ENCODE data around the gene DSCAML1.

The DSCAML1 gene

DNA sequence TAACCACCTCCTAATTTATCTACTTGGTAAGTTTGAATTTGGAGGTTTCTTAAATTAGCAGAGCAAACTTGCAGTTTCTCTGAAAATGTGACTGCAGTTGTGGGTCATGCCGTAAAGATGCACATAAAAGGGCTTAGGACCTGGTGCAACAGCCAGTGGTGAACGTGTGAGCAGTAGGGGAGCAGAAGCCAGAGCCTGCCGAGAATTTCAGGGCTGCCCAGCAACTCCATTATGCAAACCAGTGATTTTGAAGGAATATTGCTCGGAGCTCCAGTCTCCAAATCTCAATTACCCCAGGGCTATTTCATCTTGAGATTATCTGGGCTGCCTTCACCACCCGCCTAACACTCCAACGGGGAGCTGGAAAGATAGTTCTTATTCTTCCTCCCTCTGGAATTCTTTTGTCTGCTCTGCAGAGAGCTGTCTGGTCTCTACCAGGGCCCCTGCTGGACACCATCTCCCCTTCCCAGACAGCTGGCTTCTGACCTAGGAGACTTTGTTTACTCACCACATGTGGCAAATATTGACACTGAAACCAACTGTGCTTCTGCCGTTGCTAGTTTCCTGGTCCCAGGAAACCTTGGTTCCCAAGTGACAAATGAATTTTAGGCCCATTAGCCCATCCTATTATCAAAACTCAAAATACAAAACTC lies 93.9 kb downstream of the DSCAML1 start:
- Histone ChIP-seq H3K27ac (ENCODE audit: low read depth in 2 of 2, low read length in 2 of 2) (no peak overlapping the region), H3K9ac (ENCODE audit: low read depth in 1 of 2, low read length in 2 of 2) (no peak overlapping the region), H3K4me3 (ENCODE audit: low read length in 2 of 2) (no peak overlapping the region), H3K27me3 (ENCODE audit: control insufficient read depth in 2 of 2, insufficient read depth in 2 of 2, low read length in 2 of 2) (peaks cover 0 to 5% of the 10 kb centered on the region in 2 donors), H3K4me1 (ENCODE audit: control insufficient read depth in 2 of 2, insufficient read depth in 2 of 2, low read length in 2 of 2) (peaks cover 0 to 11% of the 10 kb centered on the region in 2 donors), H3K9me3 (ENCODE audit: control insufficient read depth in 2 of 2, low read length in 2 of 2) (no peaks in the 10 kb centered on the region), H3K36me3 (ENCODE audit: control insufficient read depth in 2 of 2, insufficient read depth in 2 of 2, low read length in 2 of 2) (no peaks in the 10 kb centered on the region)

DNA sequence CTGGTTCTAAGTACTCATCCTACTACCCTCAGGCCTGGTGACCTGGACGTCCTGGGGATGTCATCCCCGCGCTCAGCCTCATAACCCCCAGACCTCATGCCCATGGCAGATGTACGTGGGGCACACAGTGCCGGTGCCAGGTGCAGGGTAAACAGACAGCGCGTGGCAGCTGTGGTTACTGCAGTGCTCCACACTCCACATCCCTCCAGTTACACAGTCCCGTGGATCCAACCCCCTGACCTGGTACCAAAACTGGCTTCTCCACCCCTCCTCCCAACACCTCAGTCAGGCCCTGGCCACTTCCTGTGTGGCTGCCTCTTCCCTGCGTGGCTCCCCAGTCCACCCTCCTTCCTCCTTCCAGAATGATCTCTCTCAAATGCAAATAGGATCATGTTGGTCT lies 95.2 kb downstream of the DSCAML1 start:
- no peaks in the 10 kb centered on the region for H3K36me3 ChIP-seq (ENCODE audit: control insufficient read depth in 2 of 2, insufficient read depth in 2 of 2, low read length in 2 of 2)
- peaks cover 0 to 11% of the 10 kb centered on the region in 2 donors for H3K4me1 ChIP-seq (ENCODE audit: control insufficient read depth in 2 of 2, insufficient read depth in 2 of 2, low read length in 2 of 2)
- no peak overlapping the region for H3K4me3 ChIP-seq (ENCODE audit: low read length in 2 of 2)
- H3K9ac ChIP-seq (ENCODE audit: low read depth in 1 of 2, low read length in 2 of 2) = no peak overlapping the region
- H3K27ac ChIP-seq (ENCODE audit: low read depth in 2 of 2, low read length in 2 of 2) = no peak overlapping the region
- peaks cover 0 to 5% of the 10 kb centered on the region in 2 donors for H3K27me3 ChIP-seq (ENCODE audit: control insufficient read depth in 2 of 2, insufficient read depth in 2 of 2, low read length in 2 of 2)
- H3K9me3 ChIP-seq (ENCODE audit: control insufficient read depth in 2 of 2, low read length in 2 of 2) = no peaks in the 10 kb centered on the region

DNA sequence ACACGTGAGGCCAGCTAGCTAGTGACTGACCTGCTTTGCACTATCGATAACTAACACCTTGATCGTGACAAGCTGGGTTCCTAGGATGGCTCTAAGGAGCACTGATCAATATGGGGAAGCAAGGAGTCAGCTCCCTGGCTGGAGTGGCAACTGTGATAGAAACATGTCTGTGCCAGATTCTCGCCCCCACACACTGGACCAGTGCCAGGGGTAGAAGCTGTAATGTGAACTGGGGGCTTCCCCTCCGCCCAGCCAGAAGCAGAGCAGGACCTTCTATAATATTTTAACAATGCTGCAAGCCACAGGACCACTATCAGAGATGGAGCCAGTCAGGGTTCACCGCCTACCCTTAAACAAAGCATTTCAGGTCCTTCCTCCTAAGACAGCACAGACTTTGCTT lies 96.5 kb downstream of the DSCAML1 start:
- peaks cover 0 to 5% of the 10 kb centered on the region in 2 donors for H3K27me3 ChIP-seq (ENCODE audit: control insufficient read depth in 2 of 2, insufficient read depth in 2 of 2, low read length in 2 of 2)
- no peak overlapping the region for H3K27ac ChIP-seq (ENCODE audit: low read depth in 2 of 2, low read length in 2 of 2)
- no peaks in the 10 kb centered on the region for H3K36me3 ChIP-seq (ENCODE audit: control insufficient read depth in 2 of 2, insufficient read depth in 2 of 2, low read length in 2 of 2)
- no peaks in the 10 kb centered on the region for H3K9me3 ChIP-seq (ENCODE audit: control insufficient read depth in 2 of 2, low read length in 2 of 2)
- H3K4me3 ChIP-seq (ENCODE audit: low read length in 2 of 2) = no peak overlapping the region
- H3K9ac ChIP-seq (ENCODE audit: low read depth in 1 of 2, low read length in 2 of 2) = no peak overlapping the region
- H3K4me1 ChIP-seq (ENCODE audit: control insufficient read depth in 2 of 2, insufficient read depth in 2 of 2, low read length in 2 of 2) = peaks cover 0 to 8% of the 10 kb centered on the region in 2 donors

DNA sequence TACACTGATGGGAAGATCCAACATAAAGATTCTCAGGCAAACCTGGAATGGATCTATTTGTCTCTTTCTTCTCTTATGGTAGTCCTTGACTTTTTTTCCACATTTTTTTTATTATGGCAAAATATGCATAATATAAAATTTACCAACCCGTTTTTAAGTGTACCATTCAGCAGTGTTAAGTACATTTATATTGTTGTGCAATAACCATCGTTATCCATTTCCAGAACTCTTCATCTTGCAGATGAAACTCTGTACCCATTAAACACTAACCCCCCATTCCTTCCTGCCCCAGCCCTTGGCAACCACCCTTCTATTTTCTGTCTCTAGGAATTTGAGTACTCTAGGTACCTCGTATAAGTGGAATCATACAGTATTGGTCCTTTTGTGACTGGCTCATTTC lies 99.7 kb downstream of the DSCAML1 start:
- Histone ChIP-seq H3K9ac (ENCODE audit: low read depth in 1 of 2, low read length in 2 of 2) (no peak overlapping the region), H3K27ac (ENCODE audit: low read depth in 2 of 2, low read length in 2 of 2) (no peak overlapping the region), H3K4me1 (ENCODE audit: control insufficient read depth in 2 of 2, insufficient read depth in 2 of 2, low read length in 2 of 2) (no peaks in the 10 kb centered on the region), H3K9me3 (ENCODE audit: control insufficient read depth in 2 of 2, low read length in 2 of 2) (no peaks in the 10 kb centered on the region), H3K4me3 (ENCODE audit: low read length in 2 of 2) (no peak overlapping the region), H3K36me3 (ENCODE audit: control insufficient read depth in 2 of 2, insufficient read depth in 2 of 2, low read length in 2 of 2) (no peaks in the 10 kb centered on the region), H3K27me3 (ENCODE audit: control insufficient read depth in 2 of 2, insufficient read depth in 2 of 2, low read length in 2 of 2) (peaks cover 0 to 5% of the 10 kb centered on the region in 2 donors)

DNA sequence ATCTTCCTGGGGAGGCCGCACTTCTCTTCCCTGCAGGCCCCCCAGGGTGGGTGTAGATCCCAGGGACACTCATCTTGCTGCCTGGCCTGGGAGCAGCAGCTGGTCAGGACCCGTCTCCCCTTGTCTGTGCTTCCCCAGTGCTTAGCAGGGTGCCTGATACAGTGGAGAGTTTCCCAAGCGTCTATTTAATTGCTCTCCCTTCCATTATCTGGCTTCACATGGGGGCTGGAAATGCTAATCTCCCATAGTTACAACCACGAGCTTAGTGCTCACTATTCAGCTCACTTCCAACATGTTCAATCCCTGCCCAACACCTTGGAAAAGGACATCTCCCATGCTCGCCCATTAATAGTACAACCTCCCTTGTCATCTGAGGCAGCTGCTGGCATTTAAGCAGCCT lies 100.5 kb downstream of the DSCAML1 start:
- Histone ChIP-seq H3K4me1 (ENCODE audit: control insufficient read depth in 2 of 2, insufficient read depth in 2 of 2, low read length in 2 of 2) (no peaks in the 10 kb centered on the region), H3K4me3 (ENCODE audit: low read length in 2 of 2) (no peak overlapping the region), H3K36me3 (ENCODE audit: control insufficient read depth in 2 of 2, insufficient read depth in 2 of 2, low read length in 2 of 2) (no peaks in the 10 kb centered on the region), H3K27ac (ENCODE audit: low read depth in 2 of 2, low read length in 2 of 2) (no peak overlapping the region), H3K9ac (ENCODE audit: low read depth in 1 of 2, low read length in 2 of 2) (no peak overlapping the region), H3K9me3 (ENCODE audit: control insufficient read depth in 2 of 2, low read length in 2 of 2) (no peaks in the 10 kb centered on the region), H3K27me3 (ENCODE audit: control insufficient read depth in 2 of 2, insufficient read depth in 2 of 2, low read length in 2 of 2) (peaks cover 0 to 5% of the 10 kb centered on the region in 2 donors)

DNA sequence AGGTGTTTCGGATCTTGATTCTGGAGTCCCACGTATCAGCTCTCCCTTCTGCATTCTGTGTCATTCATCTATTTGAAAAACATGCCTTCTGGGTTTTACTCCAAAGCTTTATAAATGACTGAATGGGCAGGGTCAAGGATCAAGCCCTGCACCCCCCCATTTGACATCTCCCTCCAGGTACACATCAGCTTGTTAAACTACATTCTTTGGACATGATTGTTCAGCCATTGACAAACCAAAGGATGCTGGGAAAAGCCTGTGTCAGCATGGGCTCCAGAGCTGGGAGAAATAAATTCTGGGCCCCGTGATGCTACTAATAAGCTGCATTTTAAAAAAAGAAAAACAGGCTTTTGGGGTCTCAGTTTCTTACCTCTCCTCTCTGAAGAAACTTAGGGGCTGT lies 103.7 kb downstream of the DSCAML1 start:
- Histone ChIP-seq H3K27me3 (ENCODE audit: control insufficient read depth in 2 of 2, insufficient read depth in 2 of 2, low read length in 2 of 2) (no peaks in the 10 kb centered on the region), H3K9ac (ENCODE audit: low read depth in 1 of 2, low read length in 2 of 2) (no peak overlapping the region)

DNA sequence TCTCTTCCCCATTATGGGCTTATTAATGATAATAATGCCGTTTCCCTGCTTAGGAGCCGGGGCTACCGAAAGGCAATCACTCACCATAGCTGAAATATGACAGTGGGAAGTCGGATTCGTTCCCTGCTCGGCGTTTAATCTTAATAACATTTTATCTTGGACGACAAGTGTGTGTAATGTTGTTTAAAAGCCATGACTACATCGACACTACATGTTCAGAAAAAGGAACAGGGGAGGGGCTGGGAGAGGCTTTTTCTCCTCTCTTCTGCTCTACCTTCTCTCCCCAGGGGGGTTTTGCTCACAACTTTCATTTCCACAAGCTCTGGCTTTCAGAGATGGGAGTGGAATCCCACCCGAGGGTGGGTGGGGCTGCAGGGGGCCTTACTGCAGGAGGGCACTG lies 105.5 kb downstream of the DSCAML1 start:
- no peaks in the 10 kb centered on the region for H3K36me3 ChIP-seq (ENCODE audit: control insufficient read depth in 2 of 2, insufficient read depth in 2 of 2, low read length in 2 of 2)
- no peaks in the 10 kb centered on the region for H3K27me3 ChIP-seq (ENCODE audit: control insufficient read depth in 2 of 2, insufficient read depth in 2 of 2, low read length in 2 of 2)
- H3K9me3 ChIP-seq (ENCODE audit: control insufficient read depth in 2 of 2, low read length in 2 of 2) = no peaks in the 10 kb centered on the region
- no peak overlapping the region for H3K9ac ChIP-seq (ENCODE audit: low read depth in 1 of 2, low read length in 2 of 2)
- H3K27ac ChIP-seq (ENCODE audit: low read depth in 2 of 2, low read length in 2 of 2) = no peak overlapping the region
- peaks cover 0 to 5% of the 10 kb centered on the region in 2 donors for H3K4me1 ChIP-seq (ENCODE audit: control insufficient read depth in 2 of 2, insufficient read depth in 2 of 2, low read length in 2 of 2)
- H3K4me3 ChIP-seq (ENCODE audit: low read length in 2 of 2) = no peak overlapping the region

More for the DNA sequence above, 103.7 kb downstream of the DSCAML1 start:
- Histone ChIP-seq H3K27ac (ENCODE audit: low read depth in 2 of 2, low read length in 2 of 2) (no peak overlapping the region), H3K4me3 (ENCODE audit: low read length in 2 of 2) (no peak overlapping the region), H3K4me1 (ENCODE audit: control insufficient read depth in 2 of 2, insufficient read depth in 2 of 2, low read length in 2 of 2) (peaks cover 0 to 5% of the 10 kb centered on the region in 2 donors), H3K36me3 (ENCODE audit: control insufficient read depth in 2 of 2, insufficient read depth in 2 of 2, low read length in 2 of 2) (no peaks in the 10 kb centered on the region), H3K9me3 (ENCODE audit: control insufficient read depth in 2 of 2, low read length in 2 of 2) (no peaks in the 10 kb centered on the region)

DNA sequence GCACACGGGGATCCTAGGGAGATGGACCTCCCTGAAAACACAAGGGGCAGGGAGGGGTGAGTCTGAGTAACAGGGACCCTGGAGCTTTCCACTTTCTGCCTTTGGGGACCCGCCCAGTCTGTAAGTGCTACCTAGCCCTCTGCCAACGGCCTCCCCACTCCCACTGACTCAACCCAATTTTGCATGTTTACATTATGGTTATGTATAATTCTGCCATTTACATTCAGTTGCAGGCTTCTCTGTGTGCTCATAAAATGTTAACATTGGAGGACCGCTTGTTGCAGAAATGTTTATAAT lies 105.8 kb downstream of the DSCAML1 start:
- H3K9ac ChIP-seq (ENCODE audit: low read depth in 1 of 2, low read length in 2 of 2) = no peak overlapping the region
- no peaks in the 10 kb centered on the region for H3K27me3 ChIP-seq (ENCODE audit: control insufficient read depth in 2 of 2, insufficient read depth in 2 of 2, low read length in 2 of 2)
- no peaks in the 10 kb centered on the region for H3K36me3 ChIP-seq (ENCODE audit: control insufficient read depth in 2 of 2, insufficient read depth in 2 of 2, low read length in 2 of 2)
- no peak overlapping the region for H3K27ac ChIP-seq (ENCODE audit: low read depth in 2 of 2, low read length in 2 of 2)
- H3K9me3 ChIP-seq (ENCODE audit: control insufficient read depth in 2 of 2, low read length in 2 of 2) = no peaks in the 10 kb centered on the region
- no peak overlapping the region for H3K4me3 ChIP-seq (ENCODE audit: low read length in 2 of 2)
- peaks cover 0 to 5% of the 10 kb centered on the region in 2 donors for H3K4me1 ChIP-seq (ENCODE audit: control insufficient read depth in 2 of 2, insufficient read depth in 2 of 2, low read length in 2 of 2)

DNA sequence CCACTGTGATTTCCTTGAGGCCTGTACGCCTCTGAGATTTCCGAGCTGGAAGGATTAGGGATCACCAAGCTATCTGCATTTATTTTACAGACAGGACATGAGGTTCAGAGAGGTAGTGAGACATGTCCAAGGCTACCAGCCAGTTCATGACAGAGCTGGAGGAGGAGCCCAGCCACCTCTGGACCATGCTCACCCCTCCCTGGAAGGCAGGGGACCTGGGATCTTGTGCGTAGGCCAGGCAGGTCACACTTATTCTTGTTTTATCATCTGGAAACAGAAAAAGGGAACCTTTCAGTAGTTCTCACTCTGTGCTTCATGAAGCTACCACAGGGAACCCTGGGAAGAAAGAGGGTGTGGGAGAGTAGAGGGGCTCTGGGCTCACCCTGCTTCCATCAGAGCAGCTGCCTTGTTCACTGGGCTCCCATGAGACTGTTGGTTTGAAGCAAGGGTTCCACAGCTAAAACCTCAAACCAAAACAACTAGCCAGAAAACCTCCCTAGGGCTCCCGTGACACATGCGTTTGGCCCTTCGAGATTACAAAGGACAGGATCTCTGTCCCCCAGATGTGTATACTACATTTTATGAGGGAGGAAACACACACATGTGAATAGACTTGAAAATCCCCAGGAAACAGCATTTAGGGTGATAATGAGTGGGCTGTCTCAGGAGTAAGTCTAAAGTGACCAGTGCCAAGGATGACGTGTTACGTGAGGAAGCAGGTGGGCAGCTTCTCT lies 106.4 kb downstream of the DSCAML1 start:
- H3K27ac ChIP-seq (ENCODE audit: low read depth in 2 of 2, low read length in 2 of 2) = no peak overlapping the region
- H3K36me3 ChIP-seq (ENCODE audit: control insufficient read depth in 2 of 2, insufficient read depth in 2 of 2, low read length in 2 of 2) = no peaks in the 10 kb centered on the region
- H3K27me3 ChIP-seq (ENCODE audit: control insufficient read depth in 2 of 2, insufficient read depth in 2 of 2, low read length in 2 of 2) = no peaks in the 10 kb centered on the region
- H3K4me1 ChIP-seq (ENCODE audit: control insufficient read depth in 2 of 2, insufficient read depth in 2 of 2, low read length in 2 of 2) = peaks cover 0 to 8% of the 10 kb centered on the region in 2 donors
- H3K9me3 ChIP-seq (ENCODE audit: control insufficient read depth in 2 of 2, low read length in 2 of 2) = no peaks in the 10 kb centered on the region
- H3K4me3 ChIP-seq (ENCODE audit: low read length in 2 of 2) = no peak overlapping the region
- no peak overlapping the region for H3K9ac ChIP-seq (ENCODE audit: low read depth in 1 of 2, low read length in 2 of 2)

DNA sequence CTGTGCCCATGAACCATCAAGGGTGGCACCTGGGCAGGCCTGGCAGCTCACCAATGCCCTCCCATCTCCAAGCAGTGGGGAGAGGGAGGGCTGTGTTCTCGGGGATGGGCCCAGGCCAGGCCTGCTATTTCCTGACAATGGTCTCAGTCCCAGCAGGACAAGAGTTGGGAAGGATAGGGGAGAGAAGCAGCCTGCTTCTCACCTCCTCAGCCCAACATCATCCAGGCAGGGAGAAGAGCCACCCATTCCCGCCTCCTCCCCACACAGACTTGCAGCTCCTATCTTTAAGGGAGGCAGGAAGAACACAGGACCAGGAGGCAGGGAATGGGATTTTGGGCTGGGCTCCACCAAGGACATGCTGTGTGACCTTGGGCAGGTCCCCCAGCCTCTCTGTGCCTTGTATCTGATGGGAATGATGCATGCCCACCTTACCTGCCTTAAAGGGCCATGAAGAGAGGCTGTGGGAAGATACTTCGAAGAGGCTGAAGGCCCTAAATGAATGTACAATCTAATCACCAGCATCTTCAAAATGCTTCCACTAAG lies 108.7 kb downstream of the DSCAML1 start:
- Histone ChIP-seq H3K9ac (ENCODE audit: low read depth in 1 of 2, low read length in 2 of 2) (no peak overlapping the region), H3K9me3 (ENCODE audit: control insufficient read depth in 2 of 2, low read length in 2 of 2) (no peaks in the 10 kb centered on the region), H3K36me3 (ENCODE audit: control insufficient read depth in 2 of 2, insufficient read depth in 2 of 2, low read length in 2 of 2) (no peaks in the 10 kb centered on the region), H3K27me3 (ENCODE audit: control insufficient read depth in 2 of 2, insufficient read depth in 2 of 2, low read length in 2 of 2) (no peaks in the 10 kb centered on the region), H3K4me1 (ENCODE audit: control insufficient read depth in 2 of 2, insufficient read depth in 2 of 2, low read length in 2 of 2) (peaks cover 0 to 17% of the 10 kb centered on the region in 2 donors), H3K4me3 (ENCODE audit: low read length in 2 of 2) (no peak overlapping the region), H3K27ac (ENCODE audit: low read depth in 2 of 2, low read length in 2 of 2) (no peak overlapping the region)
